ENCODE measurements around the gene NXPE3.

DNA sequence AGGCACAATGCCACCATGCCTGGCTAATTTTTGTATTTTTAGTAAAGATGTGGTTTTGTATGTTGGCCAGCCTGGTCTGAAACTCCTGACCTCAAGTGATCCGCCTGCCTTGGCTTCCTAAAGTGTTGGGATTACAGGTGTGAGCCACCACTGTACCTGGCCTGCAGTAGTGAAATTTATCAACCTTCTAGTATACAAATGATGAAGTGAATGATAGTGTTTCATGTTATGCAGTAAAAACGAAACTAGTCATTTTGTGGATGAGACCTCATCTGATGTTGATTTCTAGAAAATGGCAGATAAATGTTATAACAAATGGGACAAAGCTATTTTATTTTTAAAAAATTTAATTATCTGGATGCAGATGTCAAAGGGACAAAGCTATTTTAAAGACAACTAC is 32.9 kb downstream of the NXPE3 start:
- TF ChIP-seq, protein P1, sequence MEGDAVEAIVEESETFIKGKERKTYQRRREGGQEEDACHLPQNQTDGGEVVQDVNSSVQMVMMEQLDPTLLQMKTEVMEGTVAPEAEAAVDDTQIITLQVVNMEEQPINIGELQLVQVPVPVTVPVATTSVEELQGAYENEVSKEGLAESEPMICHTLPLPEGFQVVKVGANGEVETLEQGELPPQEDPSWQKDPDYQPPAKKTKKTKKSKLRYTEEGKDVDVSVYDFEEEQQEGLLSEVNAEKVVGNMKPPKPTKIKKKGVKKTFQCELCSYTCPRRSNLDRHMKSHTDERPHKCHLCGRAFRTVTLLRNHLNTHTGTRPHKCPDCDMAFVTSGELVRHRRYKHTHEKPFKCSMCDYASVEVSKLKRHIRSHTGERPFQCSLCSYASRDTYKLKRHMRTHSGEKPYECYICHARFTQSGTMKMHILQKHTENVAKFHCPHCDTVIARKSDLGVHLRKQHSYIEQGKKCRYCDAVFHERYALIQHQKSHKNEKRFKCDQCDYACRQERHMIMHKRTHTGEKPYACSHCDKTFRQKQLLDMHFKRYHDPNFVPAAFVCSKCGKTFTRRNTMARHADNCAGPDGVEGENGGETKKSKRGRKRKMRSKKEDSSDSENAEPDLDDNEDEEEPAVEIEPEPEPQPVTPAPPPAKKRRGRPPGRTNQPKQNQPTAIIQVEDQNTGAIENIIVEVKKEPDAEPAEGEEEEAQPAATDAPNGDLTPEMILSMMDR (conservative IDR thresholded peaks at IDR 0.05; ENCODE audit: low read length), result no peak
- TF ChIP-seq EZH2phosphoT487 (IDR thresholded peaks at IDR 0.05; ENCODE audit: borderline replicate concordance), result no peak

Measured in Loucy (cell line).